ENCODE results near the gene TBC1D22A.

The TBC1D22A gene

GRCh38 chr22:46893281-46894020 is 131.0 kb downstream of the TBC1D22A start:
- H3K4me1 ChIP-seq (ENCODE audit: control insufficient read depth, insufficient read depth, low read length) = no peaks in the 10 kb centered on the region
- peaks cover 19% of the 10 kb centered on the region for H3K36me3 ChIP-seq (ENCODE audit: insufficient read depth, low read length)
- no peak overlapping the region for H3K4me3 ChIP-seq (ENCODE audit: low read length)
- H3K4me2 ChIP-seq (ENCODE audit: low read length) = no peak overlapping the region
- no peak overlapping the region for H3K9ac ChIP-seq (ENCODE audit: low read depth, low read length)
- H3K27me3 ChIP-seq (ENCODE audit: control insufficient read depth, insufficient read depth, low read length) = no peaks in the 10 kb centered on the region
- H3K9me3 ChIP-seq (replicated peaks; ENCODE audit: low read length) = no peaks in the 10 kb centered on the region

GRCh38 chr22:46894081-46894671 is 131.7 kb downstream of the TBC1D22A start:
- Histone ChIP-seq H3K4me2 (ENCODE audit: low read length) (no peak overlapping the region), H3K9me3 (replicated peaks; ENCODE audit: low read length) (no peaks in the 10 kb centered on the region), H3K4me1 (ENCODE audit: control insufficient read depth, insufficient read depth, low read length) (no peaks in the 10 kb centered on the region), H3K36me3 (ENCODE audit: insufficient read depth, low read length) (peaks cover 19% of the 10 kb centered on the region), H3K4me3 (ENCODE audit: low read length) (no peak overlapping the region), H3K27me3 (ENCODE audit: control insufficient read depth, insufficient read depth, low read length) (no peaks in the 10 kb centered on the region), H3K9ac (ENCODE audit: low read depth, low read length) (no peak overlapping the region)

GRCh38 chr22:46894851-46895640 is 132.6 kb downstream of the TBC1D22A start:
- no peaks in the 10 kb centered on the region for H3K27me3 ChIP-seq (ENCODE audit: control insufficient read depth, insufficient read depth, low read length)
- H3K4me1 ChIP-seq (ENCODE audit: control insufficient read depth, insufficient read depth, low read length) = no peaks in the 10 kb centered on the region
- peaks cover 19% of the 10 kb centered on the region for H3K36me3 ChIP-seq (ENCODE audit: insufficient read depth, low read length)
- H3K9ac ChIP-seq (ENCODE audit: low read depth, low read length) = no peak overlapping the region
- H3K4me2 ChIP-seq (ENCODE audit: low read length) = no peak overlapping the region
- no peaks in the 10 kb centered on the region for H3K9me3 ChIP-seq (replicated peaks; ENCODE audit: low read length)
- no peak overlapping the region for H3K4me3 ChIP-seq (ENCODE audit: low read length)

DNA sequence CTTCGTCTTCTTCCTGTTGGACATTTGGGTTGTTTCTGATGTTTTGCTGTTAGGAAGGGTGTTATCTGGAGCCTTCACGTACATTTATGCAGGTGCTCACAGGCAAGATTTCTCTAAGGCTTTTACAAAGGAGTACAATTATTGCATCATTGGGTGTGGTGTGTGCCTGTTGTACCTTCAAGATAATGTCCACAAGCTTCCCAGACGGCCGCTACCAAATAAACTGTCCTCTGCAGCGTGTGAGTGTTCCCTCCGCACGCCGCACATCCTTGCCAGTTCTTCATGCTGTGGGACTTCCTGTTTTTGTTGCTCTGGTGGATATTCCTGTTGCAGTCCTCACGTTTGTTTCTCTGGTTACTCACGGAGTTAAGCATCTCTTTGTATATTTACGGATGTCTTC is 133.3 kb downstream of the TBC1D22A start:
- Histone ChIP-seq H3K4me3 (ENCODE audit: low read length) (no peak overlapping the region), H3K4me2 (ENCODE audit: low read length) (no peak overlapping the region), H3K36me3 (ENCODE audit: insufficient read depth, low read length) (peaks cover 19% of the 10 kb centered on the region), H3K27me3 (ENCODE audit: control insufficient read depth, insufficient read depth, low read length) (no peaks in the 10 kb centered on the region), H3K4me1 (ENCODE audit: control insufficient read depth, insufficient read depth, low read length) (no peaks in the 10 kb centered on the region), H3K9ac (ENCODE audit: low read depth, low read length) (no peak overlapping the region), H3K9me3 (replicated peaks; ENCODE audit: low read length) (no peaks in the 10 kb centered on the region)

GRCh38 chr22:46896166-46896565 is 133.7 kb downstream of the TBC1D22A start:
- Histone ChIP-seq H3K36me3 (ENCODE audit: insufficient read depth, low read length) (peaks cover 19% of the 10 kb centered on the region), H3K4me1 (ENCODE audit: control insufficient read depth, insufficient read depth, low read length) (no peaks in the 10 kb centered on the region), H3K4me3 (ENCODE audit: low read length) (no peak overlapping the region), H3K27me3 (ENCODE audit: control insufficient read depth, insufficient read depth, low read length) (no peaks in the 10 kb centered on the region), H3K9me3 (replicated peaks; ENCODE audit: low read length) (no peaks in the 10 kb centered on the region), H3K4me2 (ENCODE audit: low read length) (no peak overlapping the region), H3K9ac (ENCODE audit: low read depth, low read length) (no peak overlapping the region)

GRCh38 chr22:46896568-46897245 is 134.3 kb downstream of the TBC1D22A start:
- Histone ChIP-seq H3K4me3 (ENCODE audit: low read length) (no peak overlapping the region), H3K9me3 (replicated peaks; ENCODE audit: low read length) (no peaks in the 10 kb centered on the region), H3K4me2 (ENCODE audit: low read length) (no peak overlapping the region), H3K36me3 (ENCODE audit: insufficient read depth, low read length) (peaks cover 19% of the 10 kb centered on the region), H3K9ac (ENCODE audit: low read depth, low read length) (no peak overlapping the region), H3K27me3 (ENCODE audit: control insufficient read depth, insufficient read depth, low read length) (no peaks in the 10 kb centered on the region), H3K4me1 (ENCODE audit: control insufficient read depth, insufficient read depth, low read length) (no peaks in the 10 kb centered on the region)

GRCh38 chr22:46897246-46897623 is 134.8 kb downstream of the TBC1D22A start:
- Histone ChIP-seq H3K36me3 (ENCODE audit: insufficient read depth, low read length) (peaks cover 19% of the 10 kb centered on the region), H3K27me3 (ENCODE audit: control insufficient read depth, insufficient read depth, low read length) (no peaks in the 10 kb centered on the region), H3K9me3 (replicated peaks; ENCODE audit: low read length) (no peaks in the 10 kb centered on the region), H3K9ac (ENCODE audit: low read depth, low read length) (no peak overlapping the region), H3K4me1 (ENCODE audit: control insufficient read depth, insufficient read depth, low read length) (no peaks in the 10 kb centered on the region), H3K4me2 (ENCODE audit: low read length) (no peak overlapping the region), H3K4me3 (ENCODE audit: low read length) (no peak overlapping the region)

- H3K9ac ChIP-seq (ENCODE audit: low read depth, low read length) = no peak overlapping the region
- no peak overlapping the region for H3K4me2 ChIP-seq (ENCODE audit: low read length)
- no peaks in the 10 kb centered on the region for H3K9me3 ChIP-seq (replicated peaks; ENCODE audit: low read length)
- H3K27me3 ChIP-seq (ENCODE audit: control insufficient read depth, insufficient read depth, low read length) = no peaks in the 10 kb centered on the region
- peaks cover 8% of the 10 kb centered on the region for H3K36me3 ChIP-seq (ENCODE audit: insufficient read depth, low read length)
- H3K4me3 ChIP-seq (ENCODE audit: low read length) = no peak overlapping the region
- peaks cover 5% of the 10 kb centered on the region for H3K4me1 ChIP-seq (ENCODE audit: control insufficient read depth, insufficient read depth, low read length)
Observed at GRCh38 chr22:46900549-46900948, 138.1 kb downstream of the TBC1D22A start.

DNA sequence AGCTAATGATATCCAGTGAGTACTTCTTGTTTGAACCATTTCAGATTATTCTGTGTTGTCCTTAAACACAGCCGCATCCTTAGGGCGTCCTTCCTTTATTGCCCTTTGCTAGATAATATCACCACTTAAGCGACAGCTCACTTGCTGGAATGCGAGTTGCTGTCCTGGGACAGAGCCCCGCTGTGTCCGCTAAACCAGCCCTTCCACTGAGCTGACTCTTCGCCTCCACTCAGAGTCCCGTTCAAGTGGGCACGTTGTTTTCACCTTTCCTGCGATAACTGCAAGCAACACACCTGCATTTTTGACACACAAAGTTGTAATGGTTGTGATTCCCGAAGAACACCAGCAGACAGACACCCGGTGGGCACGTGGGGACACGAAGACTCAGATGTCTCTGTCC is 140.0 kb downstream of the TBC1D22A start:
- H3K4me2 ChIP-seq (ENCODE audit: low read length) = no peak overlapping the region
- H3K9me3 ChIP-seq (replicated peaks; ENCODE audit: low read length) = no peaks in the 10 kb centered on the region
- no peaks in the 10 kb centered on the region for H3K27me3 ChIP-seq (ENCODE audit: control insufficient read depth, insufficient read depth, low read length)
- H3K4me1 ChIP-seq (ENCODE audit: control insufficient read depth, insufficient read depth, low read length) = peaks cover 5% of the 10 kb centered on the region
- no peak overlapping the region for H3K4me3 ChIP-seq (ENCODE audit: low read length)
- H3K36me3 ChIP-seq (ENCODE audit: insufficient read depth, low read length) = no peaks in the 10 kb centered on the region
- no peak overlapping the region for H3K9ac ChIP-seq (ENCODE audit: low read depth, low read length)

DNA sequence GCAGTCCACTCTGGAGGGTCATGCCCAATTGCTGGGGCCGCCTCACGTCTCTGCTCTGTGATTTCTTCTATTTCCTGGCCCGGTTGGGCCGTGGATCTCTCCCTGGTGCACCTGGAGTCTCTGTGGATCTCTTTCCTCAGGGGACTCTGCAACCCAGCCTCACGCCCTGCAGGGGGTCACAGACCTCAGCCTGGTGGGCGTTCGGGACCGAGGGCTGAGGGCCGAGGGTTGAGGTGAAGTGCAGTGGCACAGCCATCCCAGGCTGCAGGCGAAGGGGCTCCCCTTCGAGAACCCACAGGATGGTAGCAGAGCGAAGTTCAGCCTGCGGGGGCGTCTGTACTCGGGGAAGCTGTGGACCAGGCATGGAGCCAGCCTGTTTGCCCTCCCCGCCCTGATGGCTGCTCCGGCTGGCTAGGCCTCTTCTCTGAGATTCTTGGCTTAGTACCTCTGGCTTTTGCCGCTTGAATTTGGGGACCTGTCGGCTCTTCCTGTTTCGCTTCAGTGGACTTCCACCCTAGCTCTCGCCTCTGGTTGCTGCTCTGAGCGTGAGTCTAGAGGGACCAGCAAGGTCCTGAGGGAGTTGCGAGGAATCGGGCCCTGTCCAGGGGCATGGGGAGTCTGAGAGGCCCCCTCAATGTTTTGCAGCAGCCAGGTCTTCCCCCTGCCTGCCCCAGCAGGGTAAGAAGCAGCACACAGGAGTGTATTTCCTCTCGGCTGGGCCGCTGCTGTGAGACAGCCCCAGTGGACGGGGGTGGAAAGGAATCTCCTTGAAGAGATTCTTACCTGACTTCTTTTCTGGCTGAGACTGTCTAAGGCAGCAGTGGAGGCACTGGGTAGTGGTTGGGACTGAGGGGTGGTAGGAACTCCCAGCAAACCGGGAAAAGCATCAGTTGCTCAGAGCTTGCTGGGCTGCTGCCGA is 140.8 kb downstream of the TBC1D22A start:
- peaks cover 5% of the 10 kb centered on the region for H3K4me1 ChIP-seq (ENCODE audit: control insufficient read depth, insufficient read depth, low read length)
- no peaks in the 10 kb centered on the region for H3K27me3 ChIP-seq (ENCODE audit: control insufficient read depth, insufficient read depth, low read length)
- no peak overlapping the region for H3K4me2 ChIP-seq (ENCODE audit: low read length)
- no peak overlapping the region for H3K9ac ChIP-seq (ENCODE audit: low read depth, low read length)
- H3K36me3 ChIP-seq (ENCODE audit: insufficient read depth, low read length) = no peaks in the 10 kb centered on the region
- no peaks in the 10 kb centered on the region for H3K9me3 ChIP-seq (replicated peaks; ENCODE audit: low read length)
- H3K4me3 ChIP-seq (ENCODE audit: low read length) = no peak overlapping the region
